Activated CD8-positive, alpha-beta memory T cell treated with anti-CD3 and anti-CD28 coated beads, Interleukin-2, amount 50 U/mL, for 24 hours (primary cell): Measurements from ENCODE around the gene GUCY2C.
"Not testable (repeated sequence)": the region's sequence is repeated elsewhere in the genome, so short reads cannot be mapped to it uniquely, and the experiment has no call there.

Source experiments
- DNase-seq: peaks from one replicate; pipeline ENCODE4 v3.0.0-alpha.2; 2020; ENCODE audit errors: extremely low read depth

GUCY2C gene

DNA sequence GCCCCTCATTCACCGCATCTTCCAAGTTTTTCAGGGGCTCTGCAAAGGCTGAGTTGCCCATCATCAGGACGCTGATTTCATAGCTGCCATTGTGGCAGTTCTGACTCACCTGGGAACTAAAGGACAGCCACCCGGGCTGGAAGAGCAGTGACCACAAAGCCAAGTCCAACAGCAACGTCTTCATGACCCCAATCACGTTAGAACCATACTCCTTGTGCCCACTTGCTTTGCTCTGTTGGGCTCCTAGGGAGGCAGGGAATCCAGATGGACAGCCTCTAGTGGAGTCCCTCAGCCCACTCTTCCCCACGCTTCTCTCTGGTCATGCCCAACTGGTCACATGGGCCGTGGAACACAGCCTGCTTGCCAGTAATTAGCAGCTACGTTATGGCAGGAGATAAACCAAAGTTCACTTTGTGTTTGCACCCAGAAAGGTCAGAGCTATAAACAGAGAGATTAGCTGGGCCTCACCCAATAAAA, at the start of gene GUCY2C:
TSS of gene GUCY2C (minus strand) at position 335 of the 477 bp plus-strand sequence. CDS start at position 184, 151 bp downstream.
- no peak for DNase-seq

GRCh38 chr12:14743061-14743460, 46.7 kb upstream of the GUCY2C start:
- no peak for DNase-seq

- DNase-seq: no peak
Measured at GRCh38 chr12:14741942-14742341, 45.5 kb upstream of the GUCY2C start.

DNA sequence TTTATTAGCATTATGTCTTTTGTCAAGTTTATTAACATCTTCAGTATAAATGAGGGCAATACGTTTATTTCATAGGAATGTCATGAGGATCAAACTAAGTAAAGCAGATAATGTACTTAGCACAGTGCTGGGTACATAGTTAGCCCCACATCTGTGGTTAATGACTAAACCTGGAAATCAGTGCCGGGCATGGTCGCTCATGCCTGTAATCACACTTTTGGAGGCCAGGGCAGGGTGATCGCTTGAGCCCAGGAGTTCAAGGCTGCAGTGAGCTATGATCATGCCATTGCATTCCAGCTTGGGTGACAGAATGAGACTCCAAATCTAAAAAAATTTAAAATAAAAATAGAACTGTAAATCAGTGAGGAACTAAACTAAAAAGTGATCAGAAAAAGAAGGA, 44.8 kb upstream of the GUCY2C start:
- DNase-seq: no peak

DNA sequence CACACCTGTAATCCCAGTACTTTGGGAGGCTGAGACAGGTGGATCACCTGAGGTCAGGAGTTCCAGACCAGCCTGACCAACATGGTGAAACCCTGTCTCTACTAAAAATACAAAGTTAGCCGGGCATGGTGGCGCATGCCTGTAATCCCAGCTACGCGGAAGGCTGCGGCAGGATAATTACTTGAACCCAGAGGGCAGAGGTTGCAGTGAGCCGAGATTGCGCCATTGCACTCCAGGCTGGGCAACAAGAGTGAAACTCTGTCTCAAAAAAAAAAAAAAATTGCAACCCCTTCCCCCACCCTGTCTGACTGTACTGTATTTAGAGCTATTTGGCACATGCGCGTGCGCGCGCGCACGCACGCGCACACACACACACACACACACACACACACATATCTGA, 40.0 kb upstream of the GUCY2C start:
- DNase-seq: not testable (repeated sequence)

GRCh38 chr12:14731821-14732220, 35.4 kb upstream of the GUCY2C start:
- no peak for DNase-seq

- DNase-seq: no peak
Measured at GRCh38 chr12:14729586-14729985, 33.2 kb upstream of the GUCY2C start.

DNA sequence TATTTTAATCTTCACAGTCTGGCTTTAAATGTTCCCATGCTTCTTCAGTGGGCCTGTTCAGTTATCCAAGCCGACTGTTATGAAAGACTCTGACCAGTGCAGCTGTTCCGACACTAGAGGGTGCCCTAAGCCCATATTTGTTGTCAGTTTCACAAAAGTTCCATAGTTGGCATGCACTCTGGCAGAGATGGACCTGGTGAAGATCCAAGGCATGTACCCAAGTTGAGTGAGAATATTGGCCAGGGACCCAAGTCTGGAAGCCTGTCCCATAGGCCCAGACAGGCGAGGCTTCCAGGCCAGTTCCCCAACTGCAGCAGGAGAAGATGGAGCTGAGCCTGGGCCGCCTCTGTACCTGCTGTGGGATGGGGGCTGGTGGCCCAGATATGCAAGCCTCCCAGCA, 27.4 kb upstream of the GUCY2C start:
- DNase-seq: peak; percentile 10

GRCh38 chr12:14716848-14717444, 20.5 kb upstream of the GUCY2C start:
- DNase-seq: peak; percentile 5

GRCh38 chr12:14714437-14714836, 18.0 kb upstream of the GUCY2C start:
- no peak for DNase-seq

DNA sequence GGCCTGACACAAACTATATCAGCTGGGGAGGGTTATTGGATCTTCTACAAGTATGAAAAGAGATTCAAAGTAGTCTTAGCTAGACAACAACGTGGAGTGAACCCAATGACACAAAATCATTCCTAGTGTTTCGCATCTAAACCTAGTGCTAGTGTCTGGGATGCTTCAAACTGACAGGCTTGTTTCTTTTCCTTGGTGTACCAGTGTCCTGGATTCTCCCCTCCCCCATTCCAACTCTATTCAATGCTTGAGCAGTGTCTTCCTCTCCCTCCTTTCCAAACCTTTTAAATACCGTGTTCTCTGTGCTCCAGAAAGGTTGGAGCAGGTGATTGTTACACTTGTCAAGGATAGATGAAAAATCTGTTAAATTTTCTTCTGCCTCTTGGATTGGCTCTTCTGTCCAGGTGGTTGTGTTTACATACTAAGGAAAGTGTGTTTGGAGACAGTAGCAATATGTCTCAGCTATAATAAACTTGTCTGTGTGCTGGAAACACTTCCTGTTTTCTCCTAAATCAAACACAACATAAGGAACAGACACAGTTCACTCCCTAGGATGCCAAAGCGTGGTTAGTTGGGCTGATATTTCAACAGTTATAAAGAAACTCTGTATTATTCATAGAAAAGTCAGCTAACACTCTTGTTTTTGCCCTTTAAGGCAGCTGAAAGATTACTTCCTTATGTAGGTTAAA, 14.4 kb upstream of the GUCY2C start:
- no peak for DNase-seq

DNA sequence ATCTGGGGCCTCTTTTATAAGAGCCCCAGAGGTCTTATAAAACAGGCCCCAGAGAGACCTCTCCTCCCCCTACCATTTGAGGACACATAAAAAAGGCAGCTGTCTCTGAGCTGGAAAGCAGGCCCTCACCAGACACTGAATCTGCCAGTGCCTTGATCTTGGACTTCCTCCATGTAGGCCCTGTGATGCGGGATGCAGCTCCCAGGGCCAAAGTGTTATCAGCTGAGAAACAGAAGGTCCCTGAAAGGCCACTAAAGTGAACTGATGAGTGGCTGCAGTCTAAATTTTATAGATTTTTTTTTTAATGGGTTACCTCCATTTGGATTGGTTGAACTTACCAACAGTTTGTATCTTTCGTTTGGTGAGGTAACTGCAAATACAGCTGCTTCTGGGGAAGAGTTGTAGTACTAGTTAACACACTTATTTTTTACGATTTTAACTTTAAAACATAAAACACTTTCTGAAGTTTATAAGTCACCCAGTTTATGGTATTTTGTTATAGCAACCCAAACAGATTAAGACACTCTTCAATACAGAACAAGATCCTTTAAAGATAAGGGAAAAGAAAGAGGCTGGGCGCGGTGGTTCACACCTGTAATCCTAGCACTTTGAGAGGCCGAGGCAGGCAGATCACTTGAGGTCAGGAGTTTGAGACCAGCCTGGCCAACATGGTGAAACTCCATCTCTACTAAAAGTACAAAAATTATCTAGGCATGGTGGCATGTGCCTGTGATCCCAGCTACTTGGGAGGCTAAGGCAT, 5.6 kb upstream of the GUCY2C start:
- DNase-seq: no peak

- DNase-seq: no peak
Measured at GRCh38 chr12:14700935-14701334, 4.5 kb upstream of the GUCY2C start.

DNA sequence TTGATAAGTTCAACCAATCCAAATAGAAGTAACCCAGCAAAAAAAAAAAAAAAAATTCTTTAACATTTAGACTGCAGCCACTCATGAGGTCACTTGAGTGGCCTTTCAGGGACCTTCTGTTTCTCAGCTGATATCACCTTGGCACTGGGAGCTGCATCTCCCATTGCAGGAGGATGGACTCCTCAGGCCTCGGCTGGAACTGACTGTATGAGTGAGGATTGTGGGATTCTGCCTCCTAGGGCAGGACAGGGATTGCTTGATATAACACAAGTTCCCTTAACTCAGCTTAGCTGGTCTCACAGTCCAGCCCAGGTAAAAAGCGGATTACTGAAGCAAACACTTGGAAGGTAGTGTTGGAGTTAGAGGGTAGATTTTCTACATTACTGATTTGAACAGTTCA, 3.5 kb upstream of the GUCY2C start:
- DNase-seq: no peak

- DNase-seq: no peak
Measured at GRCh38 chr12:14698555-14698954, 2.2 kb upstream of the GUCY2C start.

GRCh38 chr12:14695715-14696141, 671 bp downstream of the GUCY2C start:
- DNase-seq: no peak

DNA sequence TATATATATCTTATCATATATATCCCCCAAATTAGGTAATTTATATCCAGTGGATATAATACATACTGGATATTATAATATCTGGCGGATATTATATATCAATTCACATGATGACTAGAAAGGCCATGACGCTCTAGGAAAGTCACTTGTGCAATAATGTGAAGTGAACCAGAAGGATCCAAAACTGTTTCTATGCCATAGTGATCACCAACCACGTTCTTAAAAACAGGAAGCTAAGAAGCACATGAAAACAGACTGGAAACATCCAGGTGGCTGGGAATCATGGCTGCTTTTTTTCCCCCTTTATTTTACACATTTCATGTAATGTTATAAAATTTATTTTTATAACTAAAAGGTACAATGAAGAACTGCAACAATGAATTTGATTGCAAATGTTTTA, 1.4 kb downstream of the GUCY2C start:
- no peak for DNase-seq

DNA sequence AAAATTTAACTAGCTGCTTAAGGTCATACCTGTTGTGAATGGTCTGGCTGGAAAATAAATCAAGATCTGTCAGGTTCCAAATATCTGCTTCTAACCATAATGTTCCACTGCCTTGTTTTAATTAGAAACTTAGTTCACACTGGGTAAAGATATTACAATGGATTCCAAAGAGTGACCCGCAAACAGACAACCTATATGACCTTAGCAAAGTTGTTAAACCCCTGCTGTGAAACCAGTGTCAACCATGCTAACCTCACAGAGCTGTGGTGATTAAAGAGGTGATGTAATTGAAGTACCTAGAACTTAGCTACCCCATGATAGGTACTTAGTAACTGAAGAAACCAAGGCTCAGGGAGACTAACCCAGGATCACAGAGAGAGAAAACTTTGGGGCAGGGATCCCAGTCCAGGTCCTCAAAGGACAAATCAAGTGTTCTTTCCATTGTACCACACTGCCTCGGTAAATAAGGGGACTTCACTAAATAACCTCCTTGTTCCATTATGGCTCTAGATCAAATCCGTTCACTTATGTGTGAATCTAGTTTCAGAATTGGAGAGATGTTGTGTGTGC, 2.2 kb downstream of the GUCY2C start:
- no peak for DNase-seq

- DNase-seq: no peak
Measured at GRCh38 chr12:14693116-14693515, 3.3 kb downstream of the GUCY2C start.

DNA sequence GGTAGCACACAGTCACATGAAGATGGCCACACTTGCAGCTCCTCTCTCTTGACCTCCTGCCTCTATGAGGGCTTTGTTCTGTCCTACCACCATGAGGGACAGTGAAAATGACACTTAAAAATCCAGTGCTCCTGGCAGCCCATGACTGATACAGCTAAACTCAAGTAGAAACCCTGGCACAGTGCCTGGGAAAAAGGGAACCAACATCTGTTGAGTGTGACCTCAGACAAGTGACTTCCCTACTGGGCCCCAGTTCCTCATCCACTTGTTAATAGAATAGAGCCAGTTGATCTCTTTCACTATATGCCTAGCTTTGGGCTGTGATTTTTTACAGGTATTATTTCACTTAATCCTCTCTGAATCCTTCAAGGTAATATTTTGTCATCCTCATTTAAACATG, 4.8 kb downstream of the GUCY2C start:
- no peak for DNase-seq

DNA sequence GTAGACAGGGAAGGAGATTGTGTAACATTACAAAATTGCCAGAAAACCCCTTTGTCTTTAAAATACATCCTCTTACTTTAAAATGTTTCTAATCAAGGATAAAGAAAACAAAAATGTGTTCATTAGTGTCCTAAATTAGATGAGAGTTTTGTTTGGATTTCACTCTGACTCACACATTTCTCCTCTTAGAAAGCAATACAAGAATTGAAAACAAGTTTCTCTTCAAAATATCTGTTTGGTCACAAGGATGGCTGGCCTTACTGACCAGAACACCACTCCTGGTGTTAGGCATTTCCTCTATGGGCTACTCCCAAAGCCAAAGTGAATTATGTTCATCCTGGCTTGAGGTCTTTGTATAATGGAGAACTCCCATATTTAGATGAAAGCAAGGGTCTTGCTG, 6.4 kb downstream of the GUCY2C start:
- DNase-seq: no peak

DNA sequence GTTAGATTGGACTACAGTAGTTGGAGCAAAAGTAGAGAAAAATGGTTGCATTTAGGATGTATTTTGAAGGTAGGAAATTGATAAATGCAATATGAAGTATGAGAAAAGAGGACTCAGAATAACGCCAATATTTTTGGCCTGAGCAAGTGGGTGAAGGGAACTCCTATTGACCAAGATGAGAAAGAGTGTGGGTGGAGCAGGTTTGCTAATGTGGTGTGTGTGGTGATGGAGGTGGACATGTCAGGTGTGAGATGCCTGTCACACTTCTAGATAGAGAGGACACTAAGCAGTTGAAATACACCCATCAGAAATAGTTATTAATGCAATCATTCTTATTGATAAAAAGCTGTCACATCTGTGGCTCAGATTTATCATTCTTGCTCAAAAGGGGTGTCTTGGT, 7.3 kb downstream of the GUCY2C start:
- DNase-seq: no peak
